Epithelial cell of esophagus (primary cell): ENCODE data around the gene DAD1.
"Not testable (repeated sequence)": the region's sequence is repeated elsewhere in the genome, so short reads cannot be mapped to it uniquely, and the experiment has no call there.

ENCODE experiments used
- DNase-seq: peaks from one replicate; pipeline ENCODE4 v3.0.0; 2010; ENCODE audit warnings: low read depth
- H3K4me3 ChIP-seq: 2 replicates; pipeline ENCODE4 v1.5.1; 2011; ENCODE audit warnings: mild to moderate bottlenecking, low read length, control low read depth
- TF ChIP-seq, protein P1 (sequence below): IDR thresholded peaks from 2 replicates; pipeline ENCODE4 v1.5.1; 2011; ENCODE audit warnings: low read depth, mild to moderate bottlenecking, low read length, control low read depth, inconsistent platforms; ENCODE audit not compliant: insufficient read depth; ENCODE audit errors: missing control alignments

Gene DAD1

DNA sequence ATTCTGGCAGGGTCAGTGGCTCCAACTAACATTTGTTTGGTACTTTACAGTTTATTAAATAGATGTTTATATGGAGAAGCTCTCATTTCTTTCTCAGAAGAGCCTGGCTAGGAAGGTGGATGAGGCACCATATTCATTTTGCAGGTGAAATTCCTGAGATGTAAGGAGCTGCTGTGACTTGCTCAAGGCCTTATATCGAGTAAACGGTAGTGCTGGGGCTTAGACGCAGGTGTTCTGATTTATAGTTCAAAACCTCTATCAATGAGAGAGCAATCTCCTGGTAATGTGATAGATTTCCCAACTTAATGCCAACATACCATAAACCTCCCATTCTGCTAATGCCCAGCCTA, 42.3 kb downstream of the DAD1 start:
- TF ChIP-seq, protein P1, sequence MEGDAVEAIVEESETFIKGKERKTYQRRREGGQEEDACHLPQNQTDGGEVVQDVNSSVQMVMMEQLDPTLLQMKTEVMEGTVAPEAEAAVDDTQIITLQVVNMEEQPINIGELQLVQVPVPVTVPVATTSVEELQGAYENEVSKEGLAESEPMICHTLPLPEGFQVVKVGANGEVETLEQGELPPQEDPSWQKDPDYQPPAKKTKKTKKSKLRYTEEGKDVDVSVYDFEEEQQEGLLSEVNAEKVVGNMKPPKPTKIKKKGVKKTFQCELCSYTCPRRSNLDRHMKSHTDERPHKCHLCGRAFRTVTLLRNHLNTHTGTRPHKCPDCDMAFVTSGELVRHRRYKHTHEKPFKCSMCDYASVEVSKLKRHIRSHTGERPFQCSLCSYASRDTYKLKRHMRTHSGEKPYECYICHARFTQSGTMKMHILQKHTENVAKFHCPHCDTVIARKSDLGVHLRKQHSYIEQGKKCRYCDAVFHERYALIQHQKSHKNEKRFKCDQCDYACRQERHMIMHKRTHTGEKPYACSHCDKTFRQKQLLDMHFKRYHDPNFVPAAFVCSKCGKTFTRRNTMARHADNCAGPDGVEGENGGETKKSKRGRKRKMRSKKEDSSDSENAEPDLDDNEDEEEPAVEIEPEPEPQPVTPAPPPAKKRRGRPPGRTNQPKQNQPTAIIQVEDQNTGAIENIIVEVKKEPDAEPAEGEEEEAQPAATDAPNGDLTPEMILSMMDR, result no peak
- H3K4me3 ChIP-seq, result no peak overlapping the region
- DNase-seq, result no peak

DNA sequence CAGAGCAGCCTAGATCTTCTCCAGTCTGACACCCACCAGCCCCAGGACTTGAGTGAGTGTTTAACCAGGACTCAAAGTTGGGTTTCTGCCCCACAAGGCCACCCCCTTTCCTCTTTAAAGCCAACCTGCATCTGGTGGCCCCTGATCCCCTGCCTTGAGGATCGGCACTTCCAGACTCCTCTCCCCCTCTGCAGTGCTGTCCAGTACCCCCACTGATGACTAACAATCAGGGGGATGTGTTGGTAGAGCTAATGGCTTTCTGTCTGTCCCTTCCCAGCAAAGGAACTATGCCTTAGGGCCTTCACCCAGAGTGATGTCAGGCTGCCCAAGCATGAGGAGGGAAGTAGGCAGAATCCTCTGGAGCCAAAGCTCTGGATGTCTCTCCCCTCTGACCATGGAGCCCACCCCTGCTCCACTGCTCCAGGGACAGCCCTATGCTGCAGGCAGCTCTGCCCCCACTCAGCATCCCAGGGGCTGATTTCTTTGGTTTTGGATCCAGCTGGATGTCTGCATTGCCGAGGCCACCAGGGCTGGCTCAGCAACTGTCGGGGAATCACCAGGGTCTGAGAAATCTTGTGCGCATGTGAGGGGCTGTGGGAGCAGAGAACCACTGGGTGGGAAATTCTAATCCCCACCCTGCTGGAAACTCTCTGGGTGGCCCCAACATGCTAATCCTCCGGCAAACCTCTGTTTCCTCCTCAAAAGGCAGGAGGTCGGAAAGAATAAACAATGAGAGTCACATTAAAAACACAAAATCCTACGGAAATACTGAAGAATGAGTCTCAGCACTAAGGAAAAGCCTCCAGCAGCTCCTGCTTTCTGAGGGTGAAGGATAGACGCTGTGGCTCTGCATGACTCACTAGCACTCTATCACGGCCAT, 42.9 kb downstream of the DAD1 start:
- DNase-seq, result peak; percentile 51
- TF ChIP-seq, protein P1, result no peak
- H3K4me3 ChIP-seq, result no peak overlapping the region

DNA sequence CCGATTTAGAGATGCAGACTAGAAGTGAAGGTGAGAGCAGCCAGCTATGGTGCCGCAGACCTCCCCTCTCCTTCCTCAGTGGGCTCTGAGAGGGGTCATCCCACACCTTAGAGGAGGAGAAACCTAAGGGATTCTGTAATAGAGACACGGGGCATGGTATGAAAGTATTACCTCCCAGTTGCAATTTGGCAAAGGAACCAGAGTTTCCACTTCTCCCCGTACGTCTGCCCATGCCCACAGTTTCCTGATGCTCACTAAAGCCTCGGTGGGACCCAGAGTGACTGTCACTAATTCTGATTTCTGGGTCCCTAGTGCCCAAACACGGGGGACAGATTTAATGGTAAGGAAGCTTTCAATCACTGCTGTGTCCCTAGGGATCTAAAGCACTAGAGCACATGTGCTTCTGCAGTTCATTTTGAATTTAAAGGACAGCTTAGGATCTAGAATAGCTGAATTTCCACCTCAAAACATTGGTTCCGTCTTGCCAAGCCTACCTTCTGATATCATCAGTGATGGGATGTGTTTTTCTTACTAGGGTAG, 44.1 kb downstream of the DAD1 start:
- DNase-seq, result no peak
- no peak overlapping the region for H3K4me3 ChIP-seq
- TF ChIP-seq, protein P1, result no peak

DNA sequence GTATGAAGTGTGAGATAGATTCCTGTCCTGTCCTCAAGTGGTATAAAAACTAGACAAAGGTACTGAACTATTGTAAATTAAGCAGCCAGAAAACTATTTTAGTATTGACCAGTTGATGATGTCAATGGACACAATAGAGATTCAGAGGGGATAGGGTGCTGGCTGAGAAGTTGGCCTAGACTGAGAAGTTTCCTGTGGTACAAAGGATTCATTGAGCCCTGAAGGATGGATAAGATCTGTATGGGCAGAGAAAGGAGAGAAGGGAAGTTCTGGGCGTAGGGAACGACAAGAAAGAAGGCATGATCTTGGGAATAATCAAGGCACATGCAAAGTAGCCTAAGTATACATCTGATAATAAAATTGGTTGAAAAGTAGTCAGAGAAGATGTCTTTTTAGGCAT, 44.6 kb downstream of the DAD1 start:
- no peak for DNase-seq
- TF ChIP-seq, protein P1, result no peak
- H3K4me3 ChIP-seq, result no peak overlapping the region

DNA sequence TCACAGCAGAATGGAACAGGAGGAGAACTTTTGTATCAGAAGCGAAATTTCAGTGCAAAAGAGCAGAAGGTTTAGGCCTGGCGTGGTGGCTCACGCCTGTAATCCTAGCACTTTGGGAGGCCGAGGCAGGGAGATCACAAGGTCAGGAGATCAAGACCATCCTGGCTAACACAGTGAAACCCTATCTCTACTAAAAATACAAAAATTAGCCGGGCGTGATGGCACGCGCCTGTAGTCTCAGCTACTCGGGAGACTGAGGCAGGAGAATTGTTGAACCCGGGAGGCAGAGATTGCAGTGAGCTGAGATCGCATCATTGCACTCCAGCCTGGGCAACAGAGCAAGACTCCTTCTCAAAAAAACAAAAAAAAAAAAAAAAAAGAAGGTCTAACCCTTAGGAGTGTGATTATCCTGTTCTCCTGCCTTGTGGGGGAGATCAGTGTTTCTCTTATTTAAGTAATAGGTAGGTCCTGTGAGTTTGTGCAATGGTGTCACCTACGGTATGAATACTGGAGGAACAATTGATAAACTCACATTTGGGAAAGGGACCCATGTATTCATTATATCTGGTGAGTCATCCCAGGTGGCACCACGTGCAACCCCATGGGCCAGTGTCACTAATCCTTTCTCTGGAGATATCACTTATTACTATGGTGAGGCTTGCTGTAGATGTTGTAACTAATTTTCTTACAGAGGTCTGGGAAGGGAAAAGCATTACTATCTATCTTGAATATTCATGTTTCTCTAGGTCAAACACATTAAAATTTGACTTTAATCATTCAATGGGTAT, 45.3 kb downstream of the DAD1 start:
- H3K4me3 ChIP-seq, DNase-seq: not testable (repeated sequence)

DNA sequence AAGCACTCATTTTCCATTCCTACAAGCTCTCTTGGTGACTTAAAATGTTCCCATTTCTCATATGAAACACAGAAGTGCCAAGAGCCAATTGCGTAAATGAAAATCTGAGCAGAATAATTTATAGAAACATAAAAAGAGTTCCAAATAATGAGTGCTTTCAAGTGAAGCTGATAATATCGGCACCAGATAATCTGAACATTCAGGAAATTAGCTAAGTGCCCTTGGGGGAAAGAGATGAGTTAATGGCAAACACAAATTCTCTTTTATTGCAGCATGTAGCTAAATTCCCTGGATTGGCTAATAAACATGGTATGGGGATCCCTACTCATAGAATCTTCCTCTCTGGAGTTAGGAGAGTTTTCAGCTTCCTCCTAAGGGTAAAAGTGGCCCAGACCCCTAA, 46.7 kb downstream of the DAD1 start:
- peak; percentile 45 for DNase-seq
- no peak overlapping the region for H3K4me3 ChIP-seq
- TF ChIP-seq, protein P1, result no peak

DNA sequence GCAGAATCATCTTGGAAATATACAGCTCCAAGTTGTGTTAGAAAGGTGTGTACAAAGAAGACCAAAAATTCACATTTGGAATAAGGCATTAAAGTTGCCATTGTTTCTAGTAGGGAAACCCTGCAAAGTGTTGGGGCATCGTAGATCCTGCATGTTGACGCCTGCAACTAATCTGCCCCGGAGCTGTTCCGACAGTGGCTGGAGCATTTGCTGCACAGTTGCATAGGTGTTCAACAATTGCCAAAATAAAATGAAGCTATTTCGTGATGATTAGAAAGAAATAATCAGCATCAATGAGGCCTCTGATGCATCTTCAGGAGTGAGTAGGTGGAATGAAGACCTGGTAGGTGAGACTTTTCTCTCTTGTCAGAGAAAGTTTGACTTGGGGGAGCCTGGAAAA, 47.3 kb downstream of the DAD1 start:
- no peak overlapping the region for H3K4me3 ChIP-seq
- peak; percentile 55 for DNase-seq
- TF ChIP-seq, protein P1, result no peak
